K562 (cell line): ENCODE data around the gene RPS6KA6. TPM values are rescaled to one million over a fixed set of nuclear protein-coding genes. Genes with fewer than 3 reads are reported as not detected.

Source experiments
- ATAC-seq: fragments of 200-7000 bp; cut with Tn5 transposase; 3 replicates; pipeline ENCODE4 v1.9.1; 2020; ENCODE audit warnings: moderate library complexity
- BruUV-seq: library from RNA; stranded (reverse); fragments of 400-500 nt; replicated peaks from 2 replicates; lab custom pipeline; 2021; lab: Mats Ljungman, UMichigan
- CTCF ChIA-PET: fragments of 300-600 bp; formaldehyde crosslinking; extraction: SDS; loops from one replicate; lab custom pipeline; 2021; ENCODE audit warnings: low intra/inter-chr PET ratio; lab: Yijun Ruan, JAX
- POLR2A ChIA-PET: fragments of 300-600, 350-650 bp; sonication (Branson Sonifier 250); formaldehyde crosslinking; extraction: SDS; loops from one replicate; lab custom pipeline; 2021; ENCODE audit warnings: antibody characterized with exemption, inconsistent platforms; lab: Yijun Ruan, JAX
- DNase-seq, 4 experiments: peaks; one replicate each; pipeline versions ENCODE4 v3.0.0 to v3.0.0-alpha.2; 2011 to 2018; ENCODE audit warnings: low spot score in 3 of 4, mixed read lengths in 3 of 4; ENCODE audit errors: extremely low read depth in 1 of 4
- FAIRE-seq: peaks from 2 replicates; lab custom pipeline; 2011; peaks lifted over from hg19 to GRCh38; lab: Jason Lieb, UNC
- H2AFZ ChIP-seq: 2 replicates; pipeline ENCODE4 v1.6.0; 2011; ENCODE audit warnings: low read depth, low read length, control low read depth, inconsistent platforms
- H3K27ac ChIP-seq: fragments of 200-600 bp; 3 replicates; pipeline ENCODE4 v1.8.0; 2011; ENCODE audit warnings: low read depth, mild to moderate bottlenecking, control low read depth, inconsistent platforms, low read length, moderate library complexity, mixed read lengths; ENCODE audit errors: extremely low read depth
- H3K27me3 ChIP-seq, 2 experiments: fragments of 300-600 bp in 1 of 2; 2 replicates in 1 of 2; 3 replicates in 1 of 2; pipeline versions ENCODE4 v1.6.0 to v1.8.0; 2011; ENCODE audit warnings: inconsistent platforms in 2 of 2, low read length in 2 of 2, mild to moderate bottlenecking in 1 of 2, mixed read lengths in 1 of 2, moderate library complexity in 1 of 2; ENCODE audit not compliant: control insufficient read depth in 2 of 2, insufficient read depth in 2 of 2
- H3K36me3 ChIP-seq: fragments of 300-600 bp; 3 replicates; pipeline ENCODE4 v1.8.0; 2011; ENCODE audit warnings: mild to moderate bottlenecking, low read length, inconsistent platforms; ENCODE audit not compliant: control insufficient read depth, insufficient read depth
- H3K4me1 ChIP-seq, 2 experiments: fragments of 200-600 bp in 1 of 2; replicated peaks in 1 of 2; 2 replicates in 1 of 2; 3 replicates in 1 of 2; pipeline versions ENCODE4 v1.5.1 to v1.8.0; 2011; ENCODE audit warnings: inconsistent platforms in 2 of 2, low read length in 2 of 2, mild to moderate bottlenecking in 1 of 2, mixed read lengths in 1 of 2, moderate library complexity in 1 of 2; ENCODE audit not compliant: control insufficient read depth in 2 of 2, insufficient read depth in 2 of 2
- H3K4me2 ChIP-seq: 2 replicates; pipeline ENCODE4 v1.6.1; 2011; ENCODE audit warnings: low read length, control low read depth, inconsistent platforms, mixed read lengths; ENCODE audit not compliant: insufficient read depth
- H3K4me3 ChIP-seq: fragments of 200-600 bp; sonication (generic), shearing (Covaris generic); 2 replicates; pipeline ENCODE4 v1.5.1; 2016; ENCODE audit warnings: control low read depth, inconsistent platforms
- H3K79me2 ChIP-seq: fragments of 200-600 bp; 3 replicates; pipeline ENCODE4 v1.8.0; 2011; ENCODE audit warnings: low read length, inconsistent platforms; ENCODE audit not compliant: control insufficient read depth, insufficient read depth
- H3K9ac ChIP-seq, 2 experiments: 2 replicates each; pipeline versions ENCODE4 v1.6.0 to v1.6.1; 2011; ENCODE audit warnings: low read depth in 2 of 2, low read length in 2 of 2, control low read depth in 1 of 2, inconsistent platforms in 1 of 2, mild to moderate bottlenecking in 1 of 2, mixed read lengths in 1 of 2; ENCODE audit not compliant: insufficient read depth in 1 of 2
- H3K9me1 ChIP-seq: one replicate; pipeline ENCODE4 v1.6.0; 2011; ENCODE audit warnings: inconsistent platforms, mild to moderate bottlenecking, low read length, moderate library complexity; ENCODE audit not compliant: control insufficient read depth, insufficient read depth
- H3K9me3 ChIP-seq: replicated peaks from 2 replicates; pipeline ENCODE4 v1.5.1; 2011; ENCODE audit warnings: low read depth, low read length, inconsistent platforms; ENCODE audit not compliant: control insufficient read depth, insufficient read depth
- H4K20me1 ChIP-seq: replicated peaks from 2 replicates; pipeline ENCODE4 v1.6.1; 2011; ENCODE audit warnings: low read length, inconsistent platforms, mixed read lengths; ENCODE audit not compliant: control insufficient read depth, insufficient read depth
- CXXC5 ChIP-seq: fragments of 250-450 bp; sonication (Bioruptor Pico); IDR thresholded peaks from 2 replicates; pipeline ENCODE4 v1.8.0; 2022; ENCODE audit warnings: inconsistent platforms, mild to moderate bottlenecking, moderate library complexity
- FOS ChIP-seq: IDR thresholded peaks from 3 replicates; pipeline ENCODE4 v1.6.1; 2011; ENCODE audit not compliant: insufficient read length; ENCODE audit errors: extremely low read depth
- SIN3B ChIP-seq: fragments of 450-650 bp; IDR thresholded peaks from 2 replicates; pipeline ENCODE4 v1.6.1; 2017; ENCODE audit warnings: low read depth, mild to moderate bottlenecking, moderate library complexity
- TCF7L2 ChIP-seq: fragments of 150-350 bp; IDR thresholded peaks from 2 replicates; pipeline ENCODE4 v1.6.1; 2016; ENCODE audit warnings: low read depth, mild to moderate bottlenecking, low read length, moderate library complexity
- ZC3H8 ChIP-seq: fragments of 450-650 bp; IDR thresholded peaks from 2 replicates; pipeline ENCODE4 v1.6.1; 2017
- ZNF316 ChIP-seq: fragments of 450-650 bp; IDR thresholded peaks from 2 replicates; pipeline ENCODE4 v1.6.1; 2016
- ZNF324 ChIP-seq: fragments of 250-450 bp; sonication (Bioruptor Pico); IDR thresholded peaks from 2 replicates; pipeline ENCODE4 v1.4.0; 2020; ENCODE audit warnings: mild to moderate bottlenecking
- WGBS: fragments of 100-300 bp; shearing (Covaris generic); methylation state at CpG from one replicate; pipeline ENCODE4 v1.1.6; 2016; ENCODE audit warnings: low coverage, mixed read lengths; ENCODE audit not compliant: insufficient coverage; ENCODE audit errors: missing lambda C conversion rate; 5-methylcytosine and 5-hydroxymethylcytosine counted together
- in situ Hi-C: fragments of 300-500 bp; cut with MboI; formaldehyde crosslinking; loops from 4 replicates; pipeline ENCODE4 v1.15.0; 2018; ENCODE audit warnings: inconsistent platforms, mixed read lengths
- intact Hi-C: fragments of 100-400 bp; cut with micrococcal nuclease; formaldehyde crosslinking; loops from 2 replicates; pipeline ENCODE4 v1.14.2; 2022
- polyA plus RNA-seq, 8 experiments: library from polyadenylated mRNA; depleted of rRNA in 4 of 8; stranded (reverse) in 5 of 8; unstranded in 3 of 8; fragments of >200 nt; fragmentation: Nextera tagmentation in 2 of 8; fragmentation: Illumina TruSeq in 1 of 8; extraction: Ambion mirVana in 2 of 8; extraction: Trizol in 1 of 8; gene quantifications; 2 replicates each; pipeline versions ENCODE4 v1.2.1 to v1.2.3, GENCODE V29; 2011 to 2014; ENCODE audit warnings: inconsistent platforms in 1 of 8, missing spikeins in 1 of 8
- total RNA-seq, 7 experiments: library from RNA; depleted of rRNA in 6 of 7; stranded (reverse); fragments of >200 nt in 6 of 7; fragmentation: Illumina TruSeq in 2 of 7; extraction: Trizol in 2 of 7; gene quantifications; 2 replicates each; pipeline versions ENCODE4 v1.2.1 to v1.2.3, GENCODE V29; 2011 to 2021; ENCODE audit warnings: low replicate concordance in 1 of 7
- TF ChIP-seq, protein P1 (sequence below): sonication (generic); formaldehyde crosslinking; IDR thresholded peaks from 2 replicates; pipeline ENCODE4 v1.8.1; 2023; ENCODE audit warnings: mild to moderate bottlenecking, missing genetic modification reagents
- TF ChIP-seq, protein P2 (sequence below), 2 experiments: fragments of 450-650 bp in 1 of 2; sonication (generic) in 1 of 2; formaldehyde crosslinking; conservative IDR thresholded peaks; 2 replicates each; pipeline versions ENCODE4 v1.4.0 to v1.8.1; 2020 to 2022; ENCODE audit warnings: mild to moderate bottlenecking in 1 of 2, missing genetic modification reagents in 1 of 2

RPS6KA6 gene
- total and polyA plus RNA-seq, 9 of the 15 experiments (the other 6 are each of a cell fraction or from before 2014, with no cell fraction given) = 0.11 TPM; not detected in 8

DNA sequence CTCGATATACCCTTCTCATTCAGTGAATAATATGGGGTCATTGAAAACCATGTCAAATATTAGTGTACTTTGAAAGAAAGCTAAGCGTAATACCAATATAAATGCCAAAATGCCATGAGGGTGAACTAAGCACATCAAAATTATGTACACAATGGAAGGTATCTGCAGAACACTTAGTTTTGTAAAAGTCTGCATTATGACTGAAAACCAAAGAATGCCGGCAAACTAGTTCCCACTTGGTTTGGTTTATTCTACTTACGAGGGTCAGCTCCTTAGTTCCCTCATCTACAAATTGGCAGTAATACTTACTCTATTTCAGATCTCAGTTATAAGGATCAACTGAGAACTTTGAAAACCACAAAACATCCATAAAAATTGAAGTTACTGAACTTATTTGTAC, 27.3 kb downstream of the RPS6KA6 start:
- no peaks in the 10 kb centered on the region for H4K20me1 ChIP-seq
- POLR2A ChIA-PET = no interaction called here
- H3K79me2 ChIP-seq = no peaks in the 10 kb centered on the region
- CTCF ChIA-PET = no interaction called here
- H3K27ac ChIP-seq = no peak overlapping the region
- DNase-seq = no peak
- H2AFZ ChIP-seq = no peak overlapping the region
- no peak overlapping the region for H3K4me3 ChIP-seq
- H3K4me2 ChIP-seq = no peak overlapping the region
- no TSS peak for BruUV-seq
- 0% methylated on average over 4 of the region's 4 CpGs for whole genome bisulfite sequencing
- TF ChIP-seq, protein P1, sequence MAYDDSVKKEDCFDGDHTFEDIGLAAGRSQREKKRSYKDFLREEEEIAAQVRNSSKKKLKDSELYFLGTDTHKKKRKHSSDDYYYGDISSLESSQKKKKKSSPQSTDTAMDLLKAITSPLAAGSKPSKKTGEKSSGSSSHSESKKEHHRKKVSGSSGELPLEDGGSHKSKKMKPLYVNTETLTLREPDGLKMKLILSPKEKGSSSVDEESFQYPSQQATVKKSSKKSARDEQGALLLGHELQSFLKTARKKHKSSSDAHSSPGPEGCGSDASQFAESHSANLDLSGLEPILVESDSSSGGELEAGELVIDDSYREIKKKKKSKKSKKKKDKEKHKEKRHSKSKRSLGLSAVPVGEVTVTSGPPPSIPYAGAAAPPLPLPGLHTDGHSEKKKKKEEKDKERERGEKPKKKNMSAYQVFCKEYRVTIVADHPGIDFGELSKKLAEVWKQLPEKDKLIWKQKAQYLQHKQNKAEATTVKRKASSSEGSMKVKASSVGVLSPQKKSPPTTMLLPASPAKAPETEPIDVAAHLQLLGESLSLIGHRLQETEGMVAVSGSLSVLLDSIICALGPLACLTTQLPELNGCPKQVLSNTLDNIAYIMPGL (CRISPR knock-in tag) = no peak
- intact Hi-C loops (no loop called here), in situ Hi-C loops (no loop called here)
- no peaks in the 10 kb centered on the region for H3K4me1 ChIP-seq
- no peaks in the 10 kb centered on the region for H3K36me3 ChIP-seq
- H3K9me3 ChIP-seq = no peaks in the 10 kb centered on the region
- no peaks in the 10 kb centered on the region for H3K9me1 ChIP-seq
- no peak for FAIRE-seq
- H3K9ac ChIP-seq = no peak overlapping the region
- H3K27me3 ChIP-seq = no peaks in the 10 kb centered on the region
- no peak for ATAC-seq

DNA sequence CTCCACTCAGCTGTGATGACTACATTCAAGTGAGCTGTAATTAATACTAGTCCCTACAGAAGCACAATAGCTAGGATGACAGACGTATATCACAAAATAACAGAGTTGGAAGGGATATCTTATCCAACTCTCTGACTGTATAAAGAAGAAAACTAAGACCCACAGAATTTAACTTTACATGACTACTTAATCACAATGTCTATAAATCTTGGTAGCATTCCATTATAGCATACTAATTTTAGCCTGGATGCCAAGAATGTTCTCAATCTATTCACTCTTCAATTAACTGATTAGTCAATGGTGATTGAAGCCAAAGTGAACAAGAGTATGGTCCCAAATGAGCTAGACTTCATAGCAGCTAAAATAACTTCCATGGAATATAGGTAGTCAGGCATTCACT, 31.2 kb downstream of the RPS6KA6 start:
- no peaks in the 10 kb centered on the region for H3K9me1 ChIP-seq
- 0% methylated on average over 1 of the region's 1 CpG for WGBS
- intact Hi-C loops = no loop called here

More for the DNA sequence above, 31.2 kb downstream of the RPS6KA6 start:
- no peak for DNase-seq
- FAIRE-seq = no peak
- Histone ChIP-seq H2AFZ (no peak overlapping the region), H3K27ac (no peak overlapping the region), H3K36me3 (no peaks in the 10 kb centered on the region), H3K27me3 (no peaks in the 10 kb centered on the region), H4K20me1 (no peaks in the 10 kb centered on the region)
- no peak for ATAC-seq
- no TSS peak for BruUV-seq
- TF ChIP-seq ZC3H8 = no peak
- no peak for TF ChIP-seq TCF7L2
- TF ChIP-seq FOS = no peak
- no peak for TF ChIP-seq ZNF324 (CRISPR knock-in tag)
- no peak for TF ChIP-seq ZNF316
- TF ChIP-seq SIN3B = no peak
- TF ChIP-seq, protein P2, sequence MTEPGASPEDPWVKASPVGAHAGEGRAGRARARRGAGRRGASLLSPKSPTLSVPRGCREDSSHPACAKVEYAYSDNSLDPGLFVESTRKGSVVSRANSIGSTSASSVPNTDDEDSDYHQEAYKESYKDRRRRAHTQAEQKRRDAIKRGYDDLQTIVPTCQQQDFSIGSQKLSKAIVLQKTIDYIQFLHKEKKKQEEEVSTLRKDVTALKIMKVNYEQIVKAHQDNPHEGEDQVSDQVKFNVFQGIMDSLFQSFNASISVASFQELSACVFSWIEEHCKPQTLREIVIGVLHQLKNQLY (CRISPR knock-in tag; conservative IDR thresholded peaks at IDR 0.05) = no peak
- no peak for TF ChIP-seq CXXC5 (CRISPR knock-in tag)
- TF ChIP-seq, all 486 proteins: peak for 0
- in situ Hi-C loops = no loop called here
- Histone ChIP-seq H3K79me2 (no peaks in the 10 kb centered on the region), H3K4me2 (no peak overlapping the region), H3K4me1 (no peaks in the 10 kb centered on the region), H3K9ac (no peak overlapping the region), H3K4me3 (no peak overlapping the region), H3K9me3 (no peaks in the 10 kb centered on the region)
- ChIA-PET CTCF (no interaction called here), POLR2A (no interaction called here)
